HUES6 (cell line): ENCODE results near the gene RPS17.
"Not testable (repeated sequence)": the region's sequence is repeated elsewhere in the genome, so short reads cannot be mapped to it uniquely, and the experiment has no call there.

Experiments
- H3K27ac ChIP-seq: 2 replicates; pipeline ENCODE4 v1.7.0; 2013; ENCODE audit warnings: low read depth, mild to moderate bottlenecking, low read length, inconsistent platforms
- H3K27me3 ChIP-seq: 2 replicates; pipeline ENCODE4 v1.6.1; 2013; ENCODE audit warnings: low read length; ENCODE audit not compliant: control insufficient read depth, insufficient read depth
- H3K36me3 ChIP-seq: 2 replicates; pipeline ENCODE4 v1.6.1; 2013; ENCODE audit warnings: low read length; ENCODE audit not compliant: control insufficient read depth, insufficient read depth
- H3K4me1 ChIP-seq: 2 replicates; pipeline ENCODE4 v1.6.1; 2013; ENCODE audit warnings: low read length; ENCODE audit not compliant: control insufficient read depth, insufficient read depth
- H3K4me3 ChIP-seq: 2 replicates; pipeline ENCODE4 v1.5.1; 2013; ENCODE audit warnings: low read depth, low read length
- H3K9ac ChIP-seq: one replicate; pipeline ENCODE4 v1.6.1; 2013; ENCODE audit warnings: mild to moderate bottlenecking, low read length
- H3K9me3 ChIP-seq: 2 replicates; pipeline ENCODE4 v1.6.1; 2013; ENCODE audit warnings: low read depth, low read length; ENCODE audit not compliant: control insufficient read depth, insufficient read depth

The RPS17 gene

DNA sequence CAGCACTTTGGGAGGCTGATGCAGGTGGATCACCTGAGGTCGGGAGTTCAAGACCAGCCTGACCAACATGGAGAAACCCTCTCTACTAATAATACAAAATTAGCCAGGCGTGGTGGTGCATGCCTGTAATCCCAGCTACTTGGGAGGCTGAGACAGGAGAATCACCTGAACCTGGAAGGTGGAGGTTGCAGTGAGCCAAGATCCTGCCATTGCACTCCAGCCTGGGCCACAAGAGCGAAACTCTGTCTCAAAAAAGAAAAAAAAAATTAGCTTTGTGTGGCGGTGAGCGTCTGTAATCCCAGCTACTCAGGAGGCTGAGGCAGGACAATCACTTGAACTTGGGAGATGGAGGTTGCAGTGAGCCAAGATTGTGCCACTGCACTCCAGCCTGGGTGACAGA lies 5.1 kb downstream of the RPS17 start:
- peaks cover 11% of the 10 kb centered on the region for H3K4me1 ChIP-seq
- not testable (repeated sequence) for H3K4me3 ChIP-seq, H3K9ac ChIP-seq, H3K27ac ChIP-seq, H3K9me3 ChIP-seq, H3K27me3 ChIP-seq
- peaks cover 73% of the 10 kb centered on the region for H3K36me3 ChIP-seq

GRCh38 chr15:82534457-82534861 lies 5.8 kb downstream of the RPS17 start:
- not testable (repeated sequence) for H3K4me3 ChIP-seq, H3K9ac ChIP-seq, H3K27me3 ChIP-seq, H3K27ac ChIP-seq, H3K9me3 ChIP-seq
- Histone ChIP-seq H3K4me1 (peaks cover 11% of the 10 kb centered on the region), H3K36me3 (peaks cover 67% of the 10 kb centered on the region)

DNA sequence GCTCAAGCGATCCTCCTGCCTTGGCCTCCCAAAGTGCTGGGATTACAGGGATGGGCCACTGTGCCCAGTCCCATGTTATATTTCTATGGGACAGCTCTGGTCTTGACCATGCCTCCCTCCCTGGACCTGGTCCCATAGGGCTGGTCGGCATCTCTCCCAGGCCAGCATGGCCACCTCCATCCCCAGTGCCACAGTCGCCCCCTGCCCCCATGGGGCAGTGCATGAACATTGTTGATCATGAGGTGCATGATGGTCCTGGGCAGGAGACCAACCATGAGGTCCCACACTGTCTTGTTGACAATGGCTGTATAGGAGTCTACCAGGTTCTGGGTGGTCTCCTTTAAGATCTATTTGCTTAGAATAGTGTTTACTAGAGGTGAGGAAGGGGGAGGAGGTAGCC lies 6.5 kb downstream of the RPS17 start:
- Histone ChIP-seq H3K9ac (no peak overlapping the region), H3K4me3 (no peak overlapping the region), H3K27me3 (no peaks in the 10 kb centered on the region), H3K36me3 (peaks cover 60% of the 10 kb centered on the region), H3K27ac (no peak overlapping the region), H3K4me1 (peaks cover 11% of the 10 kb centered on the region), H3K9me3 (no peaks in the 10 kb centered on the region)

GRCh38 chr15:82532991-82533481 lies 7.2 kb downstream of the RPS17 start:
- Histone ChIP-seq H3K36me3 (peaks cover 53% of the 10 kb centered on the region), H3K9ac (no peak overlapping the region), H3K9me3 (no peaks in the 10 kb centered on the region), H3K4me1 (peaks cover 6% of the 10 kb centered on the region), H3K4me3 (no peak overlapping the region), H3K27ac (no peak overlapping the region), H3K27me3 (no peaks in the 10 kb centered on the region)

DNA sequence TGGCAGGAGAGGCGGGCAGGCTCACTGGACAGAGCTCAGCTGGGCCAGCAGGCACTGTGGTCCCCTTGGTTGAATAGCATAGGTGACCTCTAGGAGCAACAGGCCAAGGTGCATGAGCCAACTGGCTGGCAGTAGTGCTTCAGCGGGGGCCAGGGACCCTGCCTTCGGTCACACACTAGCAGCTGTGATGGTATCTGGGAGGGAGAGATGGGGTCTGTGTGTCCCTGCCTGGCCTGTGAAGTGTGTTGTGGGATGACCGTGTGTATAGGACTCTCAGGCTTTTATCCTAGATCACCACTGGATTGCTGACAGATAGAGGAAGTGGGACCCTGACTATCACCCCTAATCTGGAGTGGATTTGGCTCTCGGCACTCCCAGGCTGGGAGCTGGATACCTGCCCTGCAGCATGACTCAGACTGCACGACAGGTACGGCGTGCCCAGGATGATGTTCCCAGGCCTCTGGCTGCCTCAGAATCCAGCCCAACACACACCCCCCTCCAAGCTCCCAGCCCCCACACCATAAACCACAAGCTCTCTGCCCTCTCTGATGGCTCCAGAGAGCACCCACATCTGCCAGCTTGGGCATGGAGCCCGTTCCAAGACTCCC lies 7.8 kb downstream of the RPS17 start:
- Histone ChIP-seq H3K27me3 (no peaks in the 10 kb centered on the region), H3K4me1 (peaks cover 3% of the 10 kb centered on the region), H3K9ac (no peak overlapping the region), H3K27ac (no peak overlapping the region), H3K4me3 (no peak overlapping the region), H3K36me3 (peaks cover 47% of the 10 kb centered on the region), H3K9me3 (no peaks in the 10 kb centered on the region)

DNA sequence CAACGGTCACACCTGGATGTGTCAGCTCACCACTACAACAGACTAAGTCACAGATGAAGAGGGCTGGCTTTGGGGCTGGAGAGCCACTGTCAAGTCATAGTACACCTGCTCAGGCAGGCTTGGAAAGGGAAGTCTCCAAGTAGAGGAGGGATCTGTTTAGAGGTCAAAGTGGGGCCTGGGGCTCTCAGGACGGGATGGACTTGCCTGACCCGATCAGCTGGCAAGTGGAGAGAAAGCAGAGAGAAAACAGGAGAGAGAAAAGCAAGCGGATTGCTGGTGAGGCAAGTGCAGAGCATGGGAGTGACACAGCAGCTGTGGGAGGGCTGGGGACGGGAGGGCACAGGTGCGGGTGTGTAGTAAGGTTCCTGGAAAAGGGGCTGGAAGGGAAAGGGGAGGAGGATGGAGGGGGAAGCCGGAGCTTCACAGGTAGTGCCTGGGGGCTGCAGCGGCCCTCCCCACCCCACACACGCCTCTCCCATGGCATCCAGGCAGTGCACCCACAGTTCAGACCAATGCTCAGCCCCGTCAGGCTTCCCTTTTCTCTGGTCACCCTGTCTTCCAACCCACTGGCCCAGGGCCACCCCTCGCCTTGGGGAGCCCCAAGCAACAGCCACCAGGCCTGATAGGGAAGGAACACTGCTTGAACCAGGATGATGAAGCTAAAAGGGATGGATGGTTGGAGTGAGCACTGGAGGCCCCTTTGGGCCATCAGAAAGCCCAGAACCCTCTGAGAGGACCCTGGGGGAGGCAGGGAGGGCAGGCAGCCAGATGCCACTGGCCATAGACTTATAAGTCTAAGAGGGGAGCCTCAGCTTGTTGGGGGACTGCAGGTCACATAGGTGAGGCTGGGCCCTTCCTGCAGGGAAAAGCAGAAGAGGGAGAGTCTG lies 8.5 kb downstream of the RPS17 start:
- H3K36me3 ChIP-seq, result peaks cover 40% of the 10 kb centered on the region
- H3K9ac ChIP-seq, result no peak overlapping the region
- no peaks in the 10 kb centered on the region for H3K27me3 ChIP-seq
- peaks cover 3% of the 10 kb centered on the region for H3K4me1 ChIP-seq
- H3K27ac ChIP-seq, result no peak overlapping the region
- no peak overlapping the region for H3K4me3 ChIP-seq
- H3K9me3 ChIP-seq, result no peaks in the 10 kb centered on the region

DNA sequence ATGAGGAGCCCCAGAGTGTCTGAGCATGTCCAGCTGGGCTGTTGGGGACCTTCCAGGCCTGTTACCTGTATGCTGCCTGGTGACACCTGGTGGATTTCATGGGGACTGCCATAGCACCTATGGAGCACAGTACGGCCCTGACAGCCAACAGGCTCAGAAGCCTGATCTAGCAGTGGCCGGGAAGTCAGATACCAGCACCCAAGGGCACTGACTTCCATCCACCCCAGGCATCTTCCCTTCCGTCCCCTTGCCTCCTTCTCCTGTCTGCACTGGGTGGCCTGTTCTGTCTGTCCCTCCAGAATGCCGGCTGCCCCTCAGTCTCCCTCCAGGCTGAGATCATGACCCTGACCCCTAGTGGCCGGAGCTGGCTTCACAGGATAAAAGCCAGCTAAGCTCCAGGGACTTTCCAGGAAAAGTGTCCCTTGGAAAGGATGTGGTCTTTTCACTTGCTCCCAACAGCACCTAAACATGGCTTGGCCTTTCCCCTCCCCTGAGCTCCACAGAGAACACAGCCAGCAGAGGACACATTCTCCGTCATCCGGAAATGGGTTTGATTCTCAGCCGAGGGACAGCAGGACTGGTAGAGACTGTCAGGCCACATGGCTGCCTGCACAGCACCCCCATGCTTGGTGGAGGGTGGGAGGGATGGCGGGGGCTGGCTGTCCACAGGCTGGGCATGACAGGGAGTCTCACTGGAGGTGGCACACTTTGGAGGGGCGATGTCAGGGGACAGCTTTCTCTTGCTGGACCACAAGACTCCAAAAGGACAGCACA lies 9.5 kb downstream of the RPS17 start:
- H3K4me3 ChIP-seq, result peak overlapping the region; percentile 60
- no peak overlapping the region for H3K9ac ChIP-seq
- peaks cover 3% of the 10 kb centered on the region for H3K4me1 ChIP-seq
- no peaks in the 10 kb centered on the region for H3K27me3 ChIP-seq
- peaks cover 30% of the 10 kb centered on the region for H3K36me3 ChIP-seq
- no peaks in the 10 kb centered on the region for H3K9me3 ChIP-seq
- H3K27ac ChIP-seq, result no peak overlapping the region

DNA sequence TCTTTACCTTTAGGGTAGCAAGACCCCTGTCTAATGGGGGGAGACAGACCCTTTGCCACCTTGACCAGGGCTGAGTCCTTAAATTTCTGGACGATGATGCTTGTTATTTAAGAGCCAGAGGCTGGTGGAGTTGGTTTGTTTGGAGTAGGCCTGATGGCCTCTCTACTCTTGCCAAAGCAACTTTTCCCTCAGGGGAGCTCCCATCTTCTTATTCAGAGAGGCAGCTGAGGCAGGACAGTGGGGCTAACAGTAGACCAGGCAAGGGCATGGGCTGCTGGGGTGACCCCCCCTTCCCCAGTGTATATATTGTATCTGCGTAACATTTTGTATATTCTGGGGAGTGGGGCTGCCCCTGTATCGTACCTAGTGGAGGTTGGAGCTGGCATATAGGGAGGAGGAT lies 10.3 kb downstream of the RPS17 start:
- no peaks in the 10 kb centered on the region for H3K9me3 ChIP-seq
- H3K4me3 ChIP-seq, result no peak overlapping the region
- no peak overlapping the region for H3K27ac ChIP-seq
- H3K27me3 ChIP-seq, result no peaks in the 10 kb centered on the region
- peaks cover 3% of the 10 kb centered on the region for H3K4me1 ChIP-seq
- H3K9ac ChIP-seq, result no peak overlapping the region
- H3K36me3 ChIP-seq, result peaks cover 25% of the 10 kb centered on the region

DNA sequence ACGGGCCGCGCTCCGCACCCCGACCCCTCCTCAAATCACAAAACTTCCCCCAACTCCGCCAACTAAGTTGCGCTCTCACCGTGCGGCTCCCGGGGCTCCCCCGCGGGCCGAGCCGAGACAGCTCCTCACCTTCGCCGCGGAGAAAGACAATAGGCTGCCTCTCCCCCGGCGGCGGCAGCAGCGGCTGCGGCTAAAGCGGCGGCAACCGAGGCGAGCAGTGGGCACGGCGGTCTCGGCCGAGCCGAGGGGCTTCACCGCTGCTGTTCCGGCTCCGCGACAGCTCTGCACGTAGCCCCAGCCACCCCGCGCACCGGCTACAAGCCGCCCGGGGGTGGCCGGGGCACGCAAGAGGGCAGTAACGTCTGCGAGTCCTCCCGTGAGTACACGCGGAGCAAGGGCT lies 26.7 kb downstream of the RPS17 start:
- not testable (repeated sequence) for H3K36me3 ChIP-seq, H3K27ac ChIP-seq, H3K4me1 ChIP-seq, H3K9ac ChIP-seq, H3K27me3 ChIP-seq, H3K4me3 ChIP-seq, H3K9me3 ChIP-seq

- H3K27ac ChIP-seq, H3K9ac ChIP-seq, H3K27me3 ChIP-seq, H3K36me3 ChIP-seq, H3K4me1 ChIP-seq, H3K4me3 ChIP-seq, H3K9me3 ChIP-seq: not testable (repeated sequence)
Measured at GRCh38 chr15:82507693-82508092, 32.6 kb downstream of the RPS17 start.

- not testable (repeated sequence) for H3K4me1 ChIP-seq, H3K27me3 ChIP-seq, H3K36me3 ChIP-seq, H3K27ac ChIP-seq, H3K4me3 ChIP-seq, H3K9me3 ChIP-seq, H3K9ac ChIP-seq
Measured at GRCh38 chr15:82507087-82507486, 33.2 kb downstream of the RPS17 start.
